HepG2 (cell line): ENCODE measurements around the gene LRRC8E. TPM values are rescaled to one million over a fixed set of nuclear protein-coding genes. Genes with fewer than 3 reads are reported as not detected.
A peak's percentile ranks its signal among the peaks of the same experiment; 100 is the strongest.

ENCODE experiments used
- ARID2 ChIP-seq: sonication (generic); formaldehyde crosslinking; IDR thresholded peaks from 2 replicates; pipeline ENCODE4 v1.8.1; 2022; ENCODE audit warnings: mild to moderate bottlenecking, missing genetic modification reagents, borderline replicate concordance
- ARNTL ChIP-seq: sonication (generic); formaldehyde crosslinking; IDR thresholded peaks from 2 replicates; pipeline ENCODE4 v1.4.0; 2020; ENCODE audit warnings: mild to moderate bottlenecking, missing genetic modification reagents
- GABPB1 ChIP-seq: IDR thresholded peaks from 2 replicates; pipeline ENCODE4 v1.6.1; 2016; ENCODE audit warnings: mild to moderate bottlenecking, missing genetic modification reagents, moderate library complexity, missing compliant biosample characterization
- ISL2 ChIP-seq: sonication (generic); formaldehyde crosslinking; IDR thresholded peaks from 2 replicates; pipeline ENCODE4 v1.5.0; 2020; ENCODE audit warnings: missing genetic modification reagents
- MIXL1 ChIP-seq: IDR thresholded peaks from 2 replicates; pipeline ENCODE4 v1.6.1; 2016
- PAWR ChIP-seq: sonication (generic); formaldehyde crosslinking; IDR thresholded peaks from 2 replicates; pipeline ENCODE4 v1.4.0; 2020; ENCODE audit warnings: missing genetic modification reagents, mild to moderate bottlenecking, borderline replicate concordance
- POLR2A ChIP-seq, 2 experiments: IDR thresholded peaks; 2 replicates each; pipeline ENCODE4 v1.6.1; 2011; ENCODE audit warnings: low read depth in 2 of 2, low read length in 2 of 2, mild to moderate bottlenecking in 1 of 2, moderate library complexity in 1 of 2; ENCODE audit not compliant: insufficient read depth in 1 of 2
- TCF12 ChIP-seq, 2 experiments: fragments of 450-650 bp in 1 of 2; sonication (generic) in 1 of 2; formaldehyde crosslinking in 1 of 2; IDR thresholded peaks; 2 replicates each; pipeline versions ENCODE4 v1.6.1 to v1.8.0; 2017 to 2022; ENCODE audit warnings: antibody characterized with exemption in 1 of 2, mild to moderate bottlenecking in 1 of 2, missing genetic modification reagents in 1 of 2, moderate library complexity in 1 of 2
- ZNF136 ChIP-seq: sonication (generic); formaldehyde crosslinking; IDR thresholded peaks from 2 replicates; pipeline ENCODE4 v1.8.1; 2022; ENCODE audit warnings: low read depth, mild to moderate bottlenecking, moderate library complexity, missing genetic modification reagents
- ZNF558 ChIP-seq: sonication (generic); formaldehyde crosslinking; IDR thresholded peaks from 2 replicates; pipeline ENCODE4 v1.9.0; 2022; ENCODE audit warnings: mild to moderate bottlenecking, missing genetic modification reagents, borderline replicate concordance
- polyA plus RNA-seq, 8 experiments: library from polyadenylated mRNA; depleted of rRNA in 3 of 8; stranded (reverse) in 7 of 8; unstranded in 1 of 8; fragments of >200 nt; fragmentation: Illumina TruSeq in 4 of 8; extraction: Trizol in 4 of 8; gene quantifications; 2 replicates each; pipeline versions ENCODE4 v1.2.1 to v1.2.3, GENCODE V29; 2011 to 2016; ENCODE audit warnings: low read depth in 4 of 8, missing spikeins in 1 of 8, mixed read lengths in 1 of 8; ENCODE audit not compliant: insufficient read depth in 1 of 8
- total RNA-seq, 5 experiments: library from RNA; depleted of rRNA; stranded (reverse); fragments of >200 nt; fragmentation: Illumina TruSeq; extraction: Trizol; gene quantifications; 2 replicates each; pipeline ENCODE4 v1.2.3, GENCODE V29; 2016; ENCODE audit warnings: low read depth in 1 of 5
- TF ChIP-seq, protein P1 (sequence below): sonication (generic); formaldehyde crosslinking; IDR thresholded peaks from 2 replicates; pipeline ENCODE4 v1.5.1; 2020; ENCODE audit warnings: mild to moderate bottlenecking, missing genetic modification reagents, moderate library complexity
- TF ChIP-seq, protein P2 (sequence below): sonication (generic); formaldehyde crosslinking; IDR thresholded peaks from 2 replicates; pipeline ENCODE4 v1.4.0; 2020; ENCODE audit warnings: mild to moderate bottlenecking, missing genetic modification reagents
- TF ChIP-seq, protein P3 (sequence below): IDR thresholded peaks from 2 replicates; pipeline ENCODE4 v1.6.1; 2016; ENCODE audit warnings: mild to moderate bottlenecking
- TF ChIP-seq, protein P4 (sequence below): sonication (generic); formaldehyde crosslinking; IDR thresholded peaks from 2 replicates; pipeline ENCODE4 v1.4.0; 2020; ENCODE audit warnings: missing genetic modification reagents
- TF ChIP-seq, protein P5 (sequence below): sonication (generic); formaldehyde crosslinking; IDR thresholded peaks from 2 replicates; pipeline ENCODE4 v1.8.0; 2022; ENCODE audit warnings: missing genetic modification reagents, low read depth, mild to moderate bottlenecking, borderline replicate concordance
- TF ChIP-seq, protein P6 (sequence below): sonication (generic); formaldehyde crosslinking; IDR thresholded peaks from 2 replicates; pipeline ENCODE4 v1.4.0; 2020; ENCODE audit warnings: missing genetic modification reagents

LRRC8E gene
- total and polyA plus RNA-seq, 2 of the 13 experiments (the other 11 are each of a cell fraction or from before 2014, with no cell fraction given): 8.0 to 10.3 TPM

DNA sequence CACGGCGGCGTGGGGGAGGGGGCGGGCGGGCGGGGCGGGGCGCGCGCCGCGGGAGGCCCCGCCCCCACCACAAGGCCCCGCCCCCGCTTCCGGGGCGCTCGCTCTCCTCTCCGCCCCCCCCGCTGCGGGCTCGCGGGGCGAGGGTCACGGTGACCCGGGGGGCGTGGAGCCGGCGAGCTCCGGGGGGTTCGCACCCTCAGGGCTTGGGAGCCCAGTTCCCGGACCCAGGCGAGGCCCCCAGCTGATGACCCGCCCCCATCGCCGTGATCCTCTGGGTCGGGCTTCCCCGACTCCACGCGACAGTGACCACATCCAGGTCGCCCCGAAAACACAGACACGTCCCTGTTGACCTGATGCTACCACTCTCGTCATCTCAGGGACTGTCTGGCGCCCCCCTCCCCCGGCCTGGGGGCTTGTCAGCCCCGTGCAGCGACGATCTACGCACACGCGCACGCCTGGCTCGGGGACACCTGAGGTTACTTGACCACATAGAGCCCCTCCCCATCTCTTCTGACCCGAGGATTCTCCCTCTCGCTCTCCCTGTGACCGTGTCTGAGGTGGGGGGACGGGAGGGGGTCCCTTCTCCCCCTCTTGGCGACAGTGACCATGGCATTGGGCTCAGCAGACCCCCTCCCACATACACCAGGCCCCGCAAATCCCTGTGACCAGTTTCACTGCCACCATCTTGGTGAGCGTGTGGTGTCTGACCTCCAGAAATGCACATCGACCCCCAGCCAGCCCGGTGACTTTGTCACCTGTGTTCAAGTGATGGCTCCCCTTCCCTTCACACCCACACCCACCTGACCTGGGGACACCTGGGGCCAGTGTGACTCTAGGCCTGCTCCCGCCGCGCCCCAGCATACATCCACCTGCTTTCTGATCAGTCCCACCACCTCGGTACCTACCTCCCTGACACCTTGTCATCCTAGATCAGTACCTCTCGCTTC lies 16.0 kb downstream of the LRRC8E start (continued):
- TF ChIP-seq, protein P1, sequence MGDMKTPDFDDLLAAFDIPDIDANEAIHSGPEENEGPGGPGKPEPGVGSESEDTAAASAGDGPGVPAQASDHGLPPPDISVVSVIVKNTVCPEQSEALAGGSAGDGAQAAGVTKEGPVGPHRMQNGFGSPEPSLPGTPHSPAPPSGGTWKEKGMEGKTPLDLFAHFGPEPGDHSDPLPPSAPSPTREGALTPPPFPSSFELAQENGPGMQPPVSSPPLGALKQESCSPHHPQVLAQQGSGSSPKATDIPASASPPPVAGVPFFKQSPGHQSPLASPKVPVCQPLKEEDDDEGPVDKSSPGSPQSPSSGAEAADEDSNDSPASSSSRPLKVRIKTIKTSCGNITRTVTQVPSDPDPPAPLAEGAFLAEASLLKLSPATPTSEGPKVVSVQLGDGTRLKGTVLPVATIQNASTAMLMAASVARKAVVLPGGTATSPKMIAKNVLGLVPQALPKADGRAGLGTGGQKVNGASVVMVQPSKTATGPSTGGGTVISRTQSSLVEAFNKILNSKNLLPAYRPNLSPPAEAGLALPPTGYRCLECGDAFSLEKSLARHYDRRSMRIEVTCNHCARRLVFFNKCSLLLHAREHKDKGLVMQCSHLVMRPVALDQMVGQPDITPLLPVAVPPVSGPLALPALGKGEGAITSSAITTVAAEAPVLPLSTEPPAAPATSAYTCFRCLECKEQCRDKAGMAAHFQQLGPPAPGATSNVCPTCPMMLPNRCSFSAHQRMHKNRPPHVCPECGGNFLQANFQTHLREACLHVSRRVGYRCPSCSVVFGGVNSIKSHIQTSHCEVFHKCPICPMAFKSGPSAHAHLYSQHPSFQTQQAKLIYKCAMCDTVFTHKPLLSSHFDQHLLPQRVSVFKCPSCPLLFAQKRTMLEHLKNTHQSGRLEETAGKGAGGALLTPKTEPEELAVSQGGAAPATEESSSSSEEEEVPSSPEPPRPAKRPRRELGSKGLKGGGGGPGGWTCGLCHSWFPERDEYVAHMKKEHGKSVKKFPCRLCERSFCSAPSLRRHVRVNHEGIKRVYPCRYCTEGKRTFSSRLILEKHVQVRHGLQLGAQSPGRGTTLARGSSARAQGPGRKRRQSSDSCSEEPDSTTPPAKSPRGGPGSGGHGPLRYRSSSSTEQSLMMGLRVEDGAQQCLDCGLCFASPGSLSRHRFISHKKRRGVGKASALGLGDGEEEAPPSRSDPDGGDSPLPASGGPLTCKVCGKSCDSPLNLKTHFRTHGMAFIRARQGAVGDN (CRISPR knock-in tag): peak; percentile 28; the same call in 1 of the 2 replicates
- TF ChIP-seq TCF12 (IDR thresholded peaks at IDR 0.05) (no peak), TCF12 (CRISPR knock-in tag; IDR thresholded peaks at IDR 0.05) (peak; percentile 57; the same call in 1 of the 2 replicates), POLR2A (IDR thresholded peaks at IDR 0.05; ENCODE audit: insufficient read depth in 1 of 2, low read depth in 2 of 2, low read length in 2 of 2) (0 out of 4 replicates have a peak, but pooled peaks have one; percentile 8), ISL2 (CRISPR knock-in tag) (0 out of 2 replicates have a peak, but pooled peaks have one; percentile 9), ZNF558 (CRISPR knock-in tag) (0 out of 2 replicates have a peak, but pooled peaks have one; percentile 42), ARID2 (CRISPR knock-in tag) (0 out of 2 replicates have a peak, but pooled peaks have one; percentile 24), GABPB1 (CRISPR knock-in tag) (peak; percentile 68), ARNTL (CRISPR knock-in tag) (no peak), PAWR (CRISPR knock-in tag) (no peak), ZNF136 (peak; percentile 40; the same call in 1 of the 2 replicates), MIXL1 (no peak)
- TF ChIP-seq, protein P2, sequence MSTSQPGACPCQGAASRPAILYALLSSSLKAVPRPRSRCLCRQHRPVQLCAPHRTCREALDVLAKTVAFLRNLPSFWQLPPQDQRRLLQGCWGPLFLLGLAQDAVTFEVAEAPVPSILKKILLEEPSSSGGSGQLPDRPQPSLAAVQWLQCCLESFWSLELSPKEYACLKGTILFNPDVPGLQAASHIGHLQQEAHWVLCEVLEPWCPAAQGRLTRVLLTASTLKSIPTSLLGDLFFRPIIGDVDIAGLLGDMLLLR: 0 out of 2 replicates have a peak, but pooled peaks have one; percentile 23
- TF ChIP-seq, protein P3, sequence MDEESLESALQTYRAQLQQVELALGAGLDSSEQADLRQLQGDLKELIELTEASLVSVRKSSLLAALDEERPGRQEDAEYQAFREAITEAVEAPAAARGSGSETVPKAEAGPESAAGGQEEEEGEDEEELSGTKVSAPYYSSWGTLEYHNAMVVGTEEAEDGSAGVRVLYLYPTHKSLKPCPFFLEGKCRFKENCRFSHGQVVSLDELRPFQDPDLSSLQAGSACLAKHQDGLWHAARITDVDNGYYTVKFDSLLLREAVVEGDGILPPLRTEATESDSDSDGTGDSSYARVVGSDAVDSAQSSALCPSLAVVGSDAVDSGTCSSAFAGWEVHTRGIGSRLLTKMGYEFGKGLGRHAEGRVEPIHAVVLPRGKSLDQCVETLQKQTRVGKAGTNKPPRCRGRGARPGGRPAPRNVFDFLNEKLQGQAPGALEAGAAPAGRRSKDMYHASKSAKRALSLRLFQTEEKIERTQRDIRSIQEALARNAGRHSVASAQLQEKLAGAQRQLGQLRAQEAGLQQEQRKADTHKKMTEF (CRISPR knock-in tag): 0 out of 2 replicates have a peak, but pooled peaks have one; percentile 13
- TF ChIP-seq, protein P4, sequence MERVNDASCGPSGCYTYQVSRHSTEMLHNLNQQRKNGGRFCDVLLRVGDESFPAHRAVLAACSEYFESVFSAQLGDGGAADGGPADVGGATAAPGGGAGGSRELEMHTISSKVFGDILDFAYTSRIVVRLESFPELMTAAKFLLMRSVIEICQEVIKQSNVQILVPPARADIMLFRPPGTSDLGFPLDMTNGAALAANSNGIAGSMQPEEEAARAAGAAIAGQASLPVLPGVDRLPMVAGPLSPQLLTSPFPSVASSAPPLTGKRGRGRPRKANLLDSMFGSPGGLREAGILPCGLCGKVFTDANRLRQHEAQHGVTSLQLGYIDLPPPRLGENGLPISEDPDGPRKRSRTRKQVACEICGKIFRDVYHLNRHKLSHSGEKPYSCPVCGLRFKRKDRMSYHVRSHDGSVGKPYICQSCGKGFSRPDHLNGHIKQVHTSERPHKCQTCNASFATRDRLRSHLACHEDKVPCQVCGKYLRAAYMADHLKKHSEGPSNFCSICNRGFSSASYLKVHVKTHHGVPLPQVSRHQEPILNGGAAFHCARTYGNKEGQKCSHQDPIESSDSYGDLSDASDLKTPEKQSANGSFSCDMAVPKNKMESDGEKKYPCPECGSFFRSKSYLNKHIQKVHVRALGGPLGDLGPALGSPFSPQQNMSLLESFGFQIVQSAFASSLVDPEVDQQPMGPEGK (CRISPR knock-in tag): peak; percentile 70; the same call in 1 of the 2 replicates
- TF ChIP-seq, protein P5, sequence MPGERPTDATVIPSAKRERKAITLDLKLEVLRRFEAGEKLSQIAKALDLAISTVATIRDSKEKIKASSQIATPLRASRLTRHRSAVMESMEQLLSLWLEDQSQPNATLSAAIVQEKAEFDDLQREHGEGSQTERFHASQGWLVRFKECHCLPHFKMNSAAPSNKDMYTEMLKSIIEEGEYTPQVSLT (CRISPR knock-in tag): no peak
- TF ChIP-seq, protein P6, sequence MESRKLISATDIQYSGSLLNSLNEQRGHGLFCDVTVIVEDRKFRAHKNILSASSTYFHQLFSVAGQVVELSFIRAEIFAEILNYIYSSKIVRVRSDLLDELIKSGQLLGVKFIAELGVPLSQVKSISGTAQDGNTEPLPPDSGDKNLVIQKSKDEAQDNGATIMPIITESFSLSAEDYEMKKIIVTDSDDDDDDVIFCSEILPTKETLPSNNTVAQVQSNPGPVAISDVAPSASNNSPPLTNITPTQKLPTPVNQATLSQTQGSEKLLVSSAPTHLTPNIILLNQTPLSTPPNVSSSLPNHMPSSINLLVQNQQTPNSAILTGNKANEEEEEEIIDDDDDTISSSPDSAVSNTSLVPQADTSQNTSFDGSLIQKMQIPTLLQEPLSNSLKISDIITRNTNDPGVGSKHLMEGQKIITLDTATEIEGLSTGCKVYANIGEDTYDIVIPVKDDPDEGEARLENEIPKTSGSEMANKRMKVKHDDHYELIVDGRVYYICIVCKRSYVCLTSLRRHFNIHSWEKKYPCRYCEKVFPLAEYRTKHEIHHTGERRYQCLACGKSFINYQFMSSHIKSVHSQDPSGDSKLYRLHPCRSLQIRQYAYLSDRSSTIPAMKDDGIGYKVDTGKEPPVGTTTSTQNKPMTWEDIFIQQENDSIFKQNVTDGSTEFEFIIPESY (CRISPR knock-in tag): no peak
